GM15510 (cell line): ENCODE results near the gene CRYGS.
A peak's percentile ranks its signal among the peaks of the same experiment; 100 is the strongest.

ENCODE experiments used
- POLR2A ChIP-seq: IDR thresholded peaks from 3 replicates; pipeline ENCODE4 v1.6.1; 2011; ENCODE audit warnings: borderline replicate concordance; ENCODE audit not compliant: insufficient read length; ENCODE audit errors: extremely low read depth

Gene CRYGS

GRCh38 chr3:186567072-186567921 is 23.1 kb upstream of the CRYGS start, which contains the start of gene TBCCD1:
TBCCD1 (minus strand) TSS chr3:186567339; CDS start chr3:186564329, 3,010 bp downstream.
- TF ChIP-seq POLR2A: peak; percentile 98

DNA sequence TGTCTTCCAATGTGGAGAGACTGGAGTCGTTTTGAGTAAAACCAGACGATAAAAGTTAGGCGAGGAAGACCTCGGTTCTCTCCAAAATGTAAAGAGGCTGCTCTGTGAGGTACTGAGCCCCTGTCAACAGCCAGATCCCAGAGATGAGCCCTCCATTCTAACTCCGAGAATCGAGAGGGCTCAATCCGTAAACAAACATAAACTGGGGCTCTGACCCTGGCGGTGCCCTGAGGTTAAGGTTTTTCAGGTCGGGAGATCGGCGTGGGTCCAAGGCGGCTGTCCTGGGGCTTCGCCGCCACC is 22.5 kb upstream of the CRYGS start:
- TF ChIP-seq POLR2A: no peak

GRCh38 chr3:186564586-186564985 is 20.4 kb upstream of the CRYGS start:
- TF ChIP-seq POLR2A: no peak

- TF ChIP-seq POLR2A: no peak
Measured at GRCh38 chr3:186552408-186553031, 8.3 kb upstream of the CRYGS start.

DNA sequence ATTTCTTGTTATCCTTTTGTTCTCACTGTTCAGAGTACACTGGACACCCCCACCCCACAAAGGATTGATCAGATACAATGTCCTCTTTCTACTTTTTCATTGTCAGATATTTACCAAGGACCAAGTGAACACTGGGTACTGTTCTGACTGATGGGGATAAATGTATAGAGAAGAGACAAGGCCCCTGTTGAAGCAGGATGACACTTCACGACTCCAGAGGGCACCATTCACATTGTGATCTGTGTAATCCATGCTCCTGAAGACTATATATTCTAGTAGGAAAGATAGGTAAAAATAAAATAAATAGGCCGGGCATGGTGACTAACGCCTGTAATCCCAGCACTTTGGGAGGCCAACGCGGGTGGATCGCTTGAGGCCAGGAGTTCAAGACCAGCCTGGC is 7.2 kb upstream of the CRYGS start:
- no peak for TF ChIP-seq POLR2A

DNA sequence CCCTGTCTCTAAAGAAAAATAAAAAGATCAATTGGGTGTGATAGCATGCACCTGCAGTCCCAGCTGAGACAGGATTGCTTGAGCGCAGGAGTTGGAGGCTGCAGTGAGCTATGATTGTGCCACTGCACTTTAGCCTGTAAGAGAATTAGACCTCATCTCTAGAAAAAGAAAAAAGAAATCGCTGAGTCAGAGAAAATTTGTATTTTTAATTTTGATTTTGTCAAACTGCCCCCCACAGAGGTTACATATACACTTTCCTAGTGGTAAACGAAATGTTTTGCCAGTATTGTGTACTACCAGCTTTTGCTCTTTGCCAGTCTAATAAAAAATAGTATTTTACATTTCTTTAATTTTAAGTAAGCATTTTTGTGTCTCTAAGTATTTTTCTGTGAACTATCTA is 5.3 kb upstream of the CRYGS start:
- no peak for TF ChIP-seq POLR2A

GRCh38 chr3:186540835-186541226 is 3.3 kb downstream of the CRYGS start:
- TF ChIP-seq POLR2A: no peak

GRCh38 chr3:186540221-186540834 is 3.9 kb downstream of the CRYGS start:
- TF ChIP-seq POLR2A: no peak

DNA sequence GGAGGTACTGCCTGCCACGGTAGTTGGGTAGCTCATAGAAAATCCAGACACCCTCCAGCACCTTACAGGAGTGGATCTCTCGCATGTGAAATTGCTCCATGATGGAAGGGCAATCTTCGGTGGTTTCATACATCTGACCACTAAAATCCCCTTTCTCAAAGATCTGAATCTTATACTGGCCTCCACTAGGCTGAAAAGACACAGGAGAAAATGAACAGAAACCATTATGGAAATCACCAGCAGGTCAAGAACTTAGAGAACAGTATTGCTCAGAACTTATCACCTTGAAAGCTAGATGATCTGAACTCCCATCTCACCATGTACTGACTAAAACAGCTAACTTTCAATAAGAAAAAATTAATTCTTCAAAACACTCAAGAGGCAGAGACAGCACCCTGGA is 5.4 kb downstream of the CRYGS start:
- no peak for TF ChIP-seq POLR2A

- no peak for TF ChIP-seq POLR2A
Measured at GRCh38 chr3:186536883-186537844, 7.0 kb downstream of the CRYGS start.

- no peak for TF ChIP-seq POLR2A
Measured at GRCh38 chr3:186534113-186534669, 10.0 kb downstream of the CRYGS start.

DNA sequence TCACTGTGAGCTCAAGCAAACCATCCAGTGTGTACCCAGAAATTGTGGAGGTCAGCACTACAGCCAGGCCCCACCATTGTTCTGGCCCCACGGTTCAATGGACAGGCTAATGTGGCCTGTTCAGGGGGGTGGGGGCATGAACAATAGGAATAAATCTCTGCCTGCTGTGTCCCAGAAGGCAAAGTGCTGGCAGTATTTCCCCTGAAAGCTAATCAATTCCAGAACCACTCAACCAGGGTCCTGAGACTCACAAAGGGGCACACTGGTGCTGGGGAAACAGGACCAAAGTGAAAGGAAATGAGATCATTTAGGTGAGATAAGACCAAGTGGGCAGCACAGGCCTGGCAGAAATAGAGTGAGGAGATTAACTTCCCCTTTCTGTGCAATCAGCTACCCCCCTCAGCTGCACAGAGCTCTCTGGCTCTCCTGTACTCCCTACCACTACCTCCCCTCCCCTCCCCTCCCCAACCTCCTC is 11.5 kb downstream of the CRYGS start:
- TF ChIP-seq POLR2A: peak; percentile 16

DNA sequence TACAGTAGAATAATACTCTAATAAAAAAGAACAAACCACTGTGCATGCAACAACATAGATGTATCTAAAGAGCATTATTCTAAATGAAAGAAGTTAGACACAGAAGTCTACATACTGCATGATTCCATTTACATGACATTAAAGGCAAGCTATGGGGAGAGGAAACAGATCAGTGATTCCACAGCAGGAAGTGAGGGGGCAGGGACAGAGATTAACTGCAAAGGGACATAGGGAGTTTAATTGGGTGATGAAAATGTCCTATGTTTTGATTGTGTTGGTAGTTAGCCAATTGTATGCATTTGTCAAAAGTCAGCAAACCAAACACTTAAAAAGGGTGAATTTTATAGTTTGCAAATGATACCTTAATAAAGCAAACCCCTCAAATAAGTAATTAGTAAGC is 13.8 kb downstream of the CRYGS start:
- no peak for TF ChIP-seq POLR2A
